ENCODE data around the gene TSPAN9. TPM values are rescaled to one million over a fixed set of nuclear protein-coding genes. Genes with fewer than 3 reads are reported as not detected.

Gene TSPAN9
- polyA plus RNA-seq, 2 of the 4 experiments (the other 2 are of a cell fraction) = 12.4 to 16.1 TPM

DNA sequence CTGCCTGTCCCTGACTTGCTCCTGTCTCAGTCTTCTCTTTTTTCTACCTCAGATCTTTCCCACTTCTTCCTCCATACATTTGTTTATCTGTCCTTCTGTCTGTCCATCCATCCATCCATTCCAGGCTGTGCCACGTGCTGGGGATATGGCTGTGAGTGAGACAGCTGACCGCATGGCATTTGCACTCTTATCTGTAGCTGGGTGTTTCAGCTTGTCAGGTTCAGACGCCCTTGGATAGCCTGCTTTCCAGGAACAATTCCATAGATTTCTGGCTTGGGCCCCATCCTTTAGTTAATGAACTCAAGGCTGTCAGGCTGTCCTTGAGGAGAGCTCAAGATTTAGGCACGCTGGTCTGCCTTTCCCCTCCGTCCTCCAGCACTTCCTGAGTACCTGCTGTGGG lies 116.6 kb downstream of the TSPAN9 start:
- TF ChIP-seq TP53 (CRISPR knock-in tag; IDR thresholded peaks at IDR 0.05) (no peak), SREBF2 (IDR thresholded peaks at IDR 0.05) (no peak), HEYL (CRISPR knock-in tag; IDR thresholded peaks at IDR 0.05) (no peak), MAZ (IDR thresholded peaks at IDR 0.05; ENCODE audit: borderline replicate concordance, low read depth, low read length) (no peak), RCOR1 (IDR thresholded peaks at IDR 0.05; ENCODE audit: low read depth, low read length) (no peak), EHF (CRISPR knock-in tag; IDR thresholded peaks at IDR 0.05) (no peak), EP300 (IDR thresholded peaks at IDR 0.05) (no peak), CBX8 (IDR thresholded peaks at IDR 0.05) (no peak), ESRRA (IDR thresholded peaks at IDR 0.05; ENCODE audit: borderline replicate concordance, low read length) (no peak), GATA3 (IDR thresholded peaks at IDR 0.05; ENCODE audit: borderline replicate concordance) (no peak), RARB (CRISPR knock-in tag; IDR thresholded peaks at IDR 0.05) (no peak), RFX5 (IDR thresholded peaks at IDR 0.05) (no peak), FOSB (CRISPR knock-in tag; IDR thresholded peaks at IDR 0.05) (no peak)
- TF ChIP-seq, protein P1, sequence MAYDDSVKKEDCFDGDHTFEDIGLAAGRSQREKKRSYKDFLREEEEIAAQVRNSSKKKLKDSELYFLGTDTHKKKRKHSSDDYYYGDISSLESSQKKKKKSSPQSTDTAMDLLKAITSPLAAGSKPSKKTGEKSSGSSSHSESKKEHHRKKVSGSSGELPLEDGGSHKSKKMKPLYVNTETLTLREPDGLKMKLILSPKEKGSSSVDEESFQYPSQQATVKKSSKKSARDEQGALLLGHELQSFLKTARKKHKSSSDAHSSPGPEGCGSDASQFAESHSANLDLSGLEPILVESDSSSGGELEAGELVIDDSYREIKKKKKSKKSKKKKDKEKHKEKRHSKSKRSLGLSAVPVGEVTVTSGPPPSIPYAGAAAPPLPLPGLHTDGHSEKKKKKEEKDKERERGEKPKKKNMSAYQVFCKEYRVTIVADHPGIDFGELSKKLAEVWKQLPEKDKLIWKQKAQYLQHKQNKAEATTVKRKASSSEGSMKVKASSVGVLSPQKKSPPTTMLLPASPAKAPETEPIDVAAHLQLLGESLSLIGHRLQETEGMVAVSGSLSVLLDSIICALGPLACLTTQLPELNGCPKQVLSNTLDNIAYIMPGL (CRISPR knock-in tag; IDR thresholded peaks at IDR 0.05; ENCODE audit: borderline replicate concordance) = no peak
- TF ChIP-seq, protein P2, sequence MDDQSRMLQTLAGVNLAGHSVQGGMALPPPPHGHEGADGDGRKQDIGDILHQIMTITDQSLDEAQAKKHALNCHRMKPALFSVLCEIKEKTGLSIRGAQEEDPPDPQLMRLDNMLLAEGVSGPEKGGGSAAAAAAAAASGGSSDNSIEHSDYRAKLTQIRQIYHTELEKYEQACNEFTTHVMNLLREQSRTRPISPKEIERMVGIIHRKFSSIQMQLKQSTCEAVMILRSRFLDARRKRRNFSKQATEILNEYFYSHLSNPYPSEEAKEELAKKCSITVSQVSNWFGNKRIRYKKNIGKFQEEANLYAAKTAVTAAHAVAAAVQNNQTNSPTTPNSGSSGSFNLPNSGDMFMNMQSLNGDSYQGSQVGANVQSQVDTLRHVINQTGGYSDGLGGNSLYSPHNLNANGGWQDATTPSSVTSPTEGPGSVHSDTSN (IDR thresholded peaks at IDR 0.05) = no peak
- TF ChIP-seq, protein P3, sequence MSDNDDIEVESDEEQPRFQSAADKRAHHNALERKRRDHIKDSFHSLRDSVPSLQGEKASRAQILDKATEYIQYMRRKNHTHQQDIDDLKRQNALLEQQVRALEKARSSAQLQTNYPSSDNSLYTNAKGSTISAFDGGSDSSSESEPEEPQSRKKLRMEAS (IDR thresholded peaks at IDR 0.05) = no peak
- H3K4me1 ChIP-seq = no peaks in the 10 kb centered on the region
- H3K9me3 ChIP-seq = no peaks in the 10 kb centered on the region
- DNase-seq (ENCODE audit: low read depth in 1 of 2, low spot score in 1 of 2) (no peak), FAIRE-seq (no peak), ATAC-seq (no peak)
- ChIA-PET CTCF (interaction anchor here (0.8 to 5.3 kb wide), 4 partner anchors 9 to 82 kb away, joined by 3 to 41 read pairs (median 21); no protein-coding TSS in a partner anchor), POLR2A (interaction anchor here (0.6 kb wide), 1 partner anchor 72 kb away, joined by 3 read pairs; no protein-coding TSS in a partner anchor)
- no peak overlapping the region for H3K4me3 ChIP-seq
- H3K27ac ChIP-seq = no peak overlapping the region
- H3K4me2 ChIP-seq = no peak overlapping the region
- 73% methylated on average over 5 of the region's 5 CpGs for WGBS (ENCODE audit: missing lambda C conversion rate)

DNA sequence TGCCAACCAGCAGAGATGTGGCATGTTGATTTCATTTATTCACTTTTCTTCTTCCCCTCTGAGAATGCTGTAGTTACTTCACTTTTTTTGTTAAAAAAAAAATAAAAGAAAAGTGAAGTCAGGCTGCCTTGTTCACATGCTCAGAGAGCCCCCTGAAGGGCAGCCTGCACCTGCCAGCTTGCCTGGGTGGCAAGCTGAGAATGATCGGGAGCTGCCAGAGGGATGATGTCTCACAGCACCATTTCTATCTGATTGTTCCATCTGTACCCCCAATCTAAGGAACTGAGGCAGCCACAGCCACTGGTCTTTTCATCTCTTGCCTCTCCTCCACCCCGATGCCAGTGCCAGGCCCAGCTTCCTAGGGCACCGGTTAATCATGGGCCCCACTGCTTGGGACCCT lies 118.2 kb downstream of the TSPAN9 start:
- ATAC-seq (no peak), DNase-seq (ENCODE audit: low read depth in 1 of 2, low spot score in 1 of 2) (no peak), FAIRE-seq (no peak)
- no peak overlapping the region for H3K4me2 ChIP-seq
- CTCF ChIA-PET = interaction anchor here (0.9 to 5.3 kb wide), 8 partner anchors 7 to 605 kb away, joined by 3 to 41 read pairs (median 5); no protein-coding TSS in a partner anchor
- no peaks in the 10 kb centered on the region for H3K9me3 ChIP-seq
- no peaks in the 10 kb centered on the region for H3K4me1 ChIP-seq
- POLR2A ChIA-PET = interaction anchor here (1.8 kb wide), 1 partner anchor 27 kb away, joined by 5 read pairs; no protein-coding TSS in a partner anchor
- no peak overlapping the region for H3K27ac ChIP-seq
- TF ChIP-seq RFX5 (IDR thresholded peaks at IDR 0.05) (no peak), SREBF2 (IDR thresholded peaks at IDR 0.05) (no peak), CHD2 (IDR thresholded peaks at IDR 0.05; ENCODE audit: low read length, partially characterized antibody) (no peak), RAD21 (conservative IDR thresholded peaks at IDR 0.05 in 1 of 2, IDR thresholded peaks at IDR 0.05 in 1 of 2) (no peak), ZNF302 (CRISPR knock-in tag; IDR thresholded peaks at IDR 0.05) (no peak), POLR2A (IDR thresholded peaks at IDR 0.05; ENCODE audit: low read length) (no peak)
- TF ChIP-seq, protein P4, sequence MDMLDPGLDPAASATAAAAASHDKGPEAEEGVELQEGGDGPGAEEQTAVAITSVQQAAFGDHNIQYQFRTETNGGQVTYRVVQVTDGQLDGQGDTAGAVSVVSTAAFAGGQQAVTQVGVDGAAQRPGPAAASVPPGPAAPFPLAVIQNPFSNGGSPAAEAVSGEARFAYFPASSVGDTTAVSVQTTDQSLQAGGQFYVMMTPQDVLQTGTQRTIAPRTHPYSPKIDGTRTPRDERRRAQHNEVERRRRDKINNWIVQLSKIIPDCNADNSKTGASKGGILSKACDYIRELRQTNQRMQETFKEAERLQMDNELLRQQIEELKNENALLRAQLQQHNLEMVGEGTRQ (IDR thresholded peaks at IDR 0.05) = no peak
- H3K4me3 ChIP-seq = no peak overlapping the region
- 46% methylated on average over 3 of the region's 3 CpGs for WGBS (ENCODE audit: missing lambda C conversion rate)
